LHCN-M2 (cell line): Measurements from ENCODE around the gene LYPLA2. TPM values are rescaled to one million over a fixed set of nuclear protein-coding genes. Genes with fewer than 3 reads are reported as not detected.
A peak's percentile ranks its signal among the peaks of the same experiment; 100 is the strongest.
"Not testable (repeated sequence)": the region's sequence is repeated elsewhere in the genome, so short reads cannot be mapped to it uniquely, and the experiment has no call there.

Experiments
- DNase-seq: peaks from one replicate; pipeline ENCODE4 v3.0.0-alpha.2; 2012; ENCODE audit warnings: low read depth
- total RNA-seq: library from RNA; depleted of rRNA; stranded (reverse); fragments of >200 nt; gene quantifications from 2 replicates; pipeline ENCODE4 v1.2.3, GENCODE V29; 2014

LYPLA2 gene
- total RNA-seq, 1 experiment from 2014 or later, result 85.0 TPM

DNA sequence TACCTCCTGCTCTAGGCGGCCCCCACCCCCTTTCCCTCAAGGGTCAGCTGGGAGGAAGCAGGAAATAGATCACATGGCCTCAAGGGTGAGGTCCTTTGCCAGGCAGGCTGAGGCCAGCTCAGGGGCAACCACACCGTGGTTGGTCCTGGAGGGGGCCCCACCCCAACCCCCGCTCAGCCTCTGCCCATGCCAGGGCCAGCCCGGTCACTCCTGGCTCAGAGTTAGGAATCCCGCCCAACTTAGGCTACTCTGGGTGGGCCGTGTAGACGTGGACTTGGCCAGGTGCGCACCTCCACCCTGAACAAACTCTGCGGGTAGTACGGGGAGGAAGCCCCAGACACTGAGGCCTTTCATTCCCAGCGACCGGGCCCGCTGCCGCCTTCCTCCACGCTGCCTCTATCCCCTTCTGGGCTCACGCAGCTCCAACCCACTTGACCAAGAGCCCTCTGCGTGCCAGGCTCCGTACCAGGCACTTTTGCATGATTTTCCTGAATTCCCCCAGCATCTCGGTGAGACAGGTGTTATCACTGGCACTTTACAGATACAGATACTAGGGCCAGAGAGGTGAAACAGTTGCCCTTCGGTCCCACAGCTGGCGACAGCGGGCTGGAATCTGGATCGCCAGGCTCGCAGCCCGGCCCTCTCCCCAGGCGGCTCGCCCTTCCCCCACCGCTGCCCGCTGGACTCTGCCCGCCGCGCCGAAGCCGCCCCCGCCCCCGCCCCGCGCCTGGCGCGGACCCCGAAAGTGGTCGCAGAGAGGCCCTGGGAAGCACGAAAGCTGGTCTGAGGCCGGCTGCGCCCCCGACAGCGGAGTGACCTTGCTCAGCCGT is 8.8 kb downstream of the LYPLA2 start:
- peak; percentile 71 for DNase-seq

DNA sequence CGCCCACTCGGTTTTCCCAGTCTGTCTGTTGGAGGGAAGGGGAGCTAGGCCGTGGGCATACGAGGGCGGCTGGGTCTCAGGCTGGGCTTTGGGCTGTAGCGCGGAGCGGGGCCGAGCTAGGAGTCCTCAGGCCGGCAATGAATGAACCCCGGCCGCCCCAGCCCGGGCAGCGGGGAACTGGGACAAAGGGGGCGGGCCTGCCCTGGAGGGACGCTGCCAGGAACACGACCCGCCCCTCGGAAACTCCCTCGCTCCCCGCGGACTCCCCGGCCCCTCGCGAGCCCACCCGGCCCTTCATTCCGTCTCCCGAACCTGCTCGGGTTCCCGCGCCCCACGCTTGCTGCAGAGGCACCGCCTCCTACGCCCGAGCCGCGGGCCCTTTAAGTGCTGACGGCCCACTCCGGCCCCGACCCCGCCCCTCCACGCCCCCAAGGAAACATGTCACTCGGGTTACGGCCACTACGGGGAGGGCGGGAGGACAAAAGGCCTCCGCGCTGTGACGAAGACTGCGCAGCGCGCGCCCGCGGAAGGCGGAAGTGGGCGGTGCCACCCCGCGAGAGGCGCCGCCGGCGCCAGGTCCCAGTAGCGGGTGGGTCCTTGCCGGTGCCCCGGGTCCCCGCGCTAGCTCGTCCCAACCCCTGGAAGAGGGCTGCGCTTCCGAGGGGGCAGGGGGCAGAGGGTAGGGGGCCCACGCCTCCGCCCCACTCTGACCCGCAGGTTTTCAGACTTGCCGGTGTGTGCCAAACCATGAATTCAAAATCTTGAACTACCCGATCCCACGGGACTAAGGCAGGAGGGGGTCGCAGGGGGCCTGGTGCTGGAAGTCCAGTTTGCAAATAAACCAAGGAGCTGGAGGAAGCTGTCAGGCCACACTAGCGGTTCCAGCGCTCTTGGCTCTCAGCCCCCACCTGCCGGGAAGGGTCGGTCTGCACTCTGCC is 9.7 kb downstream of the LYPLA2 start, which contains the start of gene GALE:
Gene GALE (minus strand): TSS at position 355 of the 938 bp plus-strand sequence. CDS start 1,747 bp downstream, outside the sequence.
- peak; percentile 92 for DNase-seq

GRCh38 chr1:23801338-23801748 is 10.4 kb downstream of the LYPLA2 start:
- no peak for DNase-seq

GRCh38 chr1:23801876-23802275 is 10.9 kb downstream of the LYPLA2 start:
- DNase-seq, result no peak

GRCh38 chr1:23802809-23803342 is 11.9 kb downstream of the LYPLA2 start:
- DNase-seq, result not testable (repeated sequence)

- no peak for DNase-seq
These were observed 12.7 kb downstream of the LYPLA2 start for GRCh38 chr1:23803674-23804073.

DNA sequence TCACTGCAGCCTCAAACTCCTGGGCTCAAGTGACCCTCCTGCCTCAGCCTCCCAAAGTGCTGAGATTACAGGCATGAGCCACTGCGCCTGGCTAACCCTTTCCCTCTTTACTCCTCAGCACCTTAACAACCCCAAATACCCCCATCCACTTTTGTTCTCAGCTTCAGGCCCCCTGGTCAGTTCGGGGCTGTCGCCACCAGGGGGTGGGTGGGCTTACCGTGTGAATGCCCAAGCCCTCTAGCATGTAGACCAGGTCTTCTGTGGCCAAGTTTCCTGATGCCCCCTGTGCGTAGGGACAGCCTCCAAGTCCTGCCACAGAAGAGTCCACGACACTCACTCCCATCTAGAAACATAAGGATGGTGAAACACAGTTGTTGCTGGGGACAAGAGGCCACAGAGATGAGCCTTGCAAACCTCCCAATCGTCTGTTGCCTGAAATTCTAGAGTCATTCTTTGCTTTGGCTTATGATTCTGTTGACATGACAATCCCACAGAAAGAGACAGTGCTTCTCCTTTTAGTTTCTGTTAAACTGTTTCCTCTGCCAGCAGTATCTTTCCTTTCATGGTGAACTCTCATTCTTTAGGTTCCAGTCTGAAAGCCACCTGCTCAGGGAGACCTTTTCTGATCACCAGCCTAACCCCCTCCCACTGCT is 13.4 kb downstream of the LYPLA2 start:
- DNase-seq, result no peak

- no peak for DNase-seq
These were observed 14.1 kb downstream of the LYPLA2 start for GRCh38 chr1:23805025-23805424.

DNA sequence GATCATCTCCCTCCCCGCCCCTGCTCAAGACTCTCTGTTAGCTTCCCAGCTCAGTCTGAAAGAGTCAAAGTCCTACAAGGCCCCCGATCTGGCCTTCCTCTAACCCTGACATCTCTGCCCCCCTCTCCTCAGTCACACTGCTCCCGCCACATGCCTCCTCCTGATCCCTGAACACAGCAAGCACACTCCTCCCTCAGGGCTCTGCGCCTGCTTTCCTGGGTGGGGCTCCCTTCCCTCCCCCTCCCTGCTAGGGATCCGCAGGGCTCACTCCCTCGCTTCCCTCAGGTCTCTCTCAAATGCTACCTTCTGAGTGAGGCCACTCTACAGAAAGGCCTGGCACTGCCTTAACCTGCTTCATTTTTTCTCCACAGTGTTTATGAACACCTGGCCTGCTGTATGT is 15.3 kb downstream of the LYPLA2 start:
- DNase-seq, result no peak

DNA sequence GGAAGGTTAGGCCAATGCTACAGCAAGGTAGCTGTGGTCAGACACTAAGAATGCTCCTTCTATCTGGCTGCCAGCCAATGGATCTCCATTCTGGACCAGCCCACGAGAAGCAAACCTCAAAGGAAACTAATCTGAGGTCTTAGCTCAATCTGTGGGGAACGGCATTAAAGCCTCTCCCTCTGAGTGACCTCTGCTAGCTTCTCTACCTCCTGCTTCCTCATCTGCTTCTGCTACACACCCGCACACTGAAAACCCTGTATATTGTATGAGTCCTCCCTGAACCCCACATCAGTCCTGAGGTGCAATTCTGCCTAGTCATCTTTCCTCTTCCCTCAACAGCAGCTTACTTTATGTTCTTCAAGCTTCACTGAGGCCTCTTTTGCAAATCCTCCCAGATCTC is 16.5 kb downstream of the LYPLA2 start:
- DNase-seq, result no peak

DNA sequence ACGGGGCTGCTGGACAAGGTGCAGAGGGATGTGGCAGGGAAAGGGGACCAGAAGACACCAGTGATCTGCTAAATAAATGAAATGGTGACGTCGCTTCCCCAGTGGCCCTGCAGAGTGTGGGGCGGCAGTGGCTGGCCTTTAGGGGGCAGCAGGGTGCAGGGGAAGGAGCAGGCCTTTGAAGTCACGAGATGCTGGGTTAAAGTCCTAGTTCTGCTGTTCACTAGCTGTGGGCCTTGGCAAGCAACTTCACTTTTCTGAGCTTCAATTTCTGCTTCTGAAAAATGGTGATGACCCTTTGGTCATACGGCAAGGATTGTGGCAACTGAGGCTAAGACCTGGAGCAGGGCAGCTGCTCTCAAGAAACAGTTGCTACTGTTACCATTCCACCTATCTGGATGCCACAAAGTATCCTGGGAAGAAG is 18.8 kb downstream of the LYPLA2 start:
- peak; percentile 67 for DNase-seq

DNA sequence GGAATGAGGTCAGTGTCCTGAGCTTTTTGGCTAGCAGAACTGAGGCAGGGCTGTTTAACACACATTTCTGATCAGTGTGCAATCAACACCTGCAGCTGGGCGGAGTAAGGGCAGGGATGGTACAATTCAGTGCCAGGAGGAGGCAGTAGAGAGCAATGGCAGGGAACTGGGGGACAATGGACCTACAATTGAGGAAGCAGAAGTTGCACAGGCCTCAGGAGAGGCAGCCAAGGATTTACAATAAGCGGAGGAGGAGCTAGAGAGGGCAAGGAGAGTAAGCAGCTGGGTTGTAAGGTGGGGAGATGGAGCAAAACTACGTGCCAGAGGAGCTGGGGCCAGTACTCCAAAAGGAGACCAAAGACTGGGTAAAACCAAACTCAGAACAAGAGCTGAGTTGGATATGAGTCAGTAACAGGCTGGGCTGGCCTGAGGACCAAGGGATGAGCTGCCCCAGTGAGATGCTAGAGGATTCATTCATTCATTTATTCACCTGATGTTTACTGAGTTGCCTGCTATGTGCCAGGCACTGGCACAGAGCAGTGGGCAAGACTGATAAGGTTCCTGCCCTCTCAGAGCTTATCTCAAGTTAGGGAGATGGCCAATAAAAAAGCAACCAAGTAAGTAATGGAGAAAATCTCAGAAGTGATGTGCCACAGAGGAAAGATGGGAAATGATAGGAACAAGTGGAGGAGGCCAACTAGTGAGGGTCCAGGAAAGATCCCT is 20.0 kb downstream of the LYPLA2 start:
- no peak for DNase-seq

GRCh38 chr1:23814016-23814415 is 23.1 kb downstream of the LYPLA2 start:
- DNase-seq, result no peak

- DNase-seq, result no peak
These were observed 25.4 kb downstream of the LYPLA2 start for GRCh38 chr1:23816361-23816760.

DNA sequence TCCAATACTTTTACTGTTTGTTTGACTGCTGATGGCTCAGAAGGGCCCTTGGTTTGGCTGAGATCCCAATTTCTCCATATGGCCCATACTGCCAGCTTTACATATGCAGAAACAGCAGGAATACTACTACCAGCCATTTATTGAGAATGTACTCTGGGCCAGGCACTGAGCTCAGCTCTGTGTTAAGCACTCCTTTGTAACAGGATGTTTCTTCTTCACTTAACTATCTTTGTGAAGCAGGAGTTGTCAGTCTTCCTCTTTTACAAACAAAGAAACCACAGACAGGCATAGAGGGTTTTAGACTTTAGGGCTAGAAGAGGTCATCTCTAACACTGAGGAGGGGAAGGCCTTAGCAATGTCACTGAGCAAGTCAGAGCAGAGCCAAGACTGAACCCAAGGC is 26.0 kb downstream of the LYPLA2 start:
- no peak for DNase-seq

- no peak for DNase-seq
These were observed 26.7 kb downstream of the LYPLA2 start for GRCh38 chr1:23817633-23818032.

DNA sequence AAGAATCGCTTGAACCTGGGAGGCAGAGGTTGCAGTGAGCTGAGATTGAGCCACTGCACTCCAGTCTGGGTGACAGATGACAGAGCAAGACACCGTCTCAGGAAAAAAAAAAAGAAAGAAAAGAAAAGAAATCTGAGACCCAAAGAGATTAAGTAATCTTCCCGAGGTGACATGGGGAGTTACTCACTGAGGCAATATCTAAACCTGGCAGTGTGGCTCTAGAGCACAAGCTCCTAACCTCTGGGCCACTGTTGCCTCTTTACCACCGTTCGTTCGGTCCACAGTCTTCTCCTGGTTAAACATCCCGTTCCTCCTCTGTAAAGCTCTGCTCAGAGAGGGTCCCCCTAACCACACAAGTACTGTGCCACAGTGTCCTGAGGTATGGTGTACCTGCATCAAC is 32.8 kb downstream of the LYPLA2 start:
- DNase-seq, result no peak

DNA sequence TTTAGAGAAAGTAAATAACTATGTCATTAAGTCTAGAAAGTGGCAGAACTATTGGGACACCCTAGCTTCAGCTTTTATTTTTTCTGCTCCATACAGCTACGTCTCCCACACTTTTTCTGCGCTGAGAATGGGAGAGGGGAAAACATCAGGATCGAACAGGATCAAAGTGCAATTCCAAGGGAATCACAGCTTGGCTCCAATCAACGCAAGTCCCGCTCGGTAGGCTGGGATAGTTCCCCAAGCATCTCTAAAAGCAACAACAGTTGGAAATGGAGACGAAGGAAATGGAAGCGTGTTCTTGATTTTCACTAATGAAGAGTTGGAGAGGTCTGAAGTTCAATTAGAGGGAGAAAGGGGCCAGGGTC is 33.7 kb downstream of the LYPLA2 start:
- DNase-seq, result no peak

DNA sequence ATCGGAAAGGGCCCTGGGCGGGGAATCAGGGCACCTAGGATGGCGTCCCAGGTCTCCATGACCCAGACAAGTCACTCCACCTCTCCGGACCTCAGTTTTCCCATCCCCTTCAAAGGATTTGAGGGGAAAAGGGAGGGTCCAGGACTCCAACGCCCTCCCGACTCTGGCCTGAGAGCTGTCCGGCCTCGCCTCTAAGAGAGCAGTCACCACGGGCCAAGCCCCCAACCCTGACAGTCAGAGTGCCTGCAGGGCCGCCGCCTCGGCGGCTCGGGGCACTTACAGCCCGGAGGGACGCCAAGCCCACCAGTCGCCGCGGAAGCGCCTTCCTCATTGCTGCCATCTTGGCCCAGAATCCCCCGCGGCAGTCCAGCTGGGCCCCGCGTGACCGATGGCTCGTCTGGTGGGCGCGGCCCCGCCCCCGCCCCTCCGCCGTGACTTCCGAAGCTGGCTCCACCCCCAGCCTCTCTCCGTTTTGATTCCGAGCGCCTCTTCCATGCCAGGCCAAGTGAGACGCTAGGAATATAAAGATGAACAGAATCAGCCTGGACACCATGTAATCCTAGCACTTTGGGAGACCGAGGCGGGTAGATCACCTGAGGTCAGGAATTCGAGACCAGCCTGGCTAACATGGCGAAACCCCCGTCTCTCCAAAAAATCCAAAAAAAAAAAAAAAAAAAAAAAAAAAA is 34.3 kb downstream of the LYPLA2 start, which contains the start of gene HMGCL:
Gene HMGCL (minus strand): TSS at position 354 of the 686 bp plus-strand sequence. CDS start 14 bp downstream, at position 340.
- DNase-seq, result peak; percentile 82
